OCI-LY7 (cell line): ENCODE results near the gene NR5A1.

Experiments
- CTCF ChIP-seq: fragments of 200-600 bp; sonication (generic); conservative IDR thresholded peaks from 2 replicates; pipeline ENCODE4 v1.5.1; 2014; ENCODE audit warnings: mild to moderate bottlenecking, antibody characterized with exemption, low read length, moderate library complexity, mixed read lengths
- EZH2phosphoT487 ChIP-seq: fragments of 200-600 bp; sonication (generic); IDR thresholded peaks from 2 replicates; pipeline ENCODE4 v1.6.1; 2018; ENCODE audit warnings: low read depth, borderline replicate concordance, mild to moderate bottlenecking, mixed run types, antibody characterized with exemption, low read length, moderate library complexity, mixed read lengths

GRCh38 chr9:124483481-124483880 is 23.7 kb downstream of the NR5A1 start:
- no peak for TF ChIP-seq CTCF
- no peak for TF ChIP-seq EZH2phosphoT487
